H9 (cell line): ENCODE measurements around the gene LIPA. TPM values are rescaled to one million over a fixed set of nuclear protein-coding genes. Genes with fewer than 3 reads are reported as not detected.
A peak's percentile ranks its signal among the peaks of the same experiment; 100 is the strongest.

Experiments used
- DNase-seq: peaks from one replicate; pipeline ENCODE4 v3.0.0-alpha.2; 2017
- H2AFZ ChIP-seq: one replicate; pipeline ENCODE4 v1.6.1; 2013; ENCODE audit warnings: mild to moderate bottlenecking, low read length, control low read depth, moderate library complexity
- H2AK5ac ChIP-seq: 2 replicates; pipeline ENCODE4 v1.6.1; 2013; ENCODE audit warnings: low read length, control low read depth, mixed read lengths; ENCODE audit not compliant: insufficient read length
- H2BK120ac ChIP-seq: one replicate; pipeline ENCODE4 v1.6.1; 2013; ENCODE audit warnings: low read depth, mild to moderate bottlenecking, low read length, control low read depth, inconsistent platforms; ENCODE audit not compliant: poor library complexity, severe bottlenecking
- H2BK12ac ChIP-seq: 2 replicates; pipeline ENCODE4 v1.6.1; 2013; ENCODE audit warnings: low read length, control low read depth, mixed read lengths, low read depth; ENCODE audit not compliant: insufficient read length
- H2BK15ac ChIP-seq: 2 replicates; pipeline ENCODE4 v1.6.1; 2013; ENCODE audit warnings: low read depth, low read length, control low read depth
- H2BK20ac ChIP-seq: one replicate; pipeline ENCODE4 v1.6.1; 2013; ENCODE audit warnings: low read depth, mild to moderate bottlenecking, low read length, control low read depth, inconsistent platforms; ENCODE audit not compliant: poor library complexity, severe bottlenecking
- H2BK5ac ChIP-seq: 2 replicates; pipeline ENCODE4 v1.6.1; 2013; ENCODE audit warnings: low read length, control low read depth, mixed read lengths; ENCODE audit not compliant: insufficient read length
- H3K14ac ChIP-seq: 2 replicates; pipeline ENCODE4 v1.6.1; 2013; ENCODE audit warnings: low read length, control low read depth; ENCODE audit not compliant: insufficient read depth
- H3K18ac ChIP-seq: 2 replicates; pipeline ENCODE4 v1.6.1; 2013; ENCODE audit warnings: low read depth, mild to moderate bottlenecking, mixed read lengths, low read length, control low read depth; ENCODE audit not compliant: insufficient read length
- H3K23ac ChIP-seq: 2 replicates; pipeline ENCODE4 v1.6.1; 2013; ENCODE audit warnings: low read length, control low read depth, mixed read lengths, low read depth; ENCODE audit not compliant: insufficient read length
- H3K23me2 ChIP-seq: 2 replicates; pipeline ENCODE4 v1.6.1; 2013; ENCODE audit warnings: low read depth, mild to moderate bottlenecking, mixed read lengths, low read length, control low read depth; ENCODE audit not compliant: insufficient read length, poor library complexity, severe bottlenecking
- H3K27ac ChIP-seq: 2 replicates; pipeline ENCODE4 v1.5.1; 2013; ENCODE audit warnings: low read length, control low read depth, mixed read lengths, low read depth; ENCODE audit not compliant: insufficient read length
- H3K27me3 ChIP-seq: 2 replicates; pipeline ENCODE4 v1.6.1; 2013; ENCODE audit warnings: low read length, control low read depth, inconsistent platforms; ENCODE audit not compliant: insufficient read depth
- H3K4ac ChIP-seq: 2 replicates; pipeline ENCODE4 v1.6.1; 2013; ENCODE audit warnings: low read depth, mild to moderate bottlenecking, control low read depth, inconsistent platforms, low read length, moderate library complexity
- H3K4me1 ChIP-seq: 2 replicates; pipeline ENCODE4 v1.6.1; 2013; ENCODE audit warnings: low read length, control low read depth, inconsistent platforms; ENCODE audit not compliant: insufficient read depth
- H3K4me2 ChIP-seq: 2 replicates; pipeline ENCODE4 v1.6.1; 2013; ENCODE audit warnings: low read length, control low read depth, mixed read lengths; ENCODE audit not compliant: insufficient read length, insufficient read depth
- H3K56ac ChIP-seq: 2 replicates; pipeline ENCODE4 v1.6.1; 2013; ENCODE audit warnings: low read depth, mild to moderate bottlenecking, mixed read lengths, low read length, control low read depth; ENCODE audit not compliant: insufficient read length
- H3K79me1 ChIP-seq: 2 replicates; pipeline ENCODE4 v1.6.1; 2013; ENCODE audit warnings: low read depth, mild to moderate bottlenecking, moderate library complexity, low read length, control low read depth, inconsistent platforms; ENCODE audit not compliant: insufficient read depth, poor library complexity, severe bottlenecking
- H3K79me2 ChIP-seq: 2 replicates; pipeline ENCODE4 v1.6.1; 2013; ENCODE audit warnings: low read length, control low read depth, inconsistent platforms; ENCODE audit not compliant: insufficient read depth
- H3K9ac ChIP-seq: 2 replicates; pipeline ENCODE4 v1.6.1; 2013; ENCODE audit warnings: low read length, control low read depth, mixed read lengths; ENCODE audit not compliant: insufficient read length; ENCODE audit errors: extremely low read depth
- H3K9me3 ChIP-seq: one replicate; pipeline ENCODE4 v1.6.1; 2013; ENCODE audit warnings: low read depth, low read length, inconsistent platforms; ENCODE audit not compliant: control insufficient read depth
- H3T11ph ChIP-seq: one replicate; pipeline ENCODE4 v1.6.1; 2013; ENCODE audit warnings: mild to moderate bottlenecking, low read length, control low read depth, inconsistent platforms
- H4K20me1 ChIP-seq: one replicate; pipeline ENCODE4 v1.6.1; 2013; ENCODE audit not compliant: control insufficient read depth, insufficient read length, insufficient read depth
- H4K5ac ChIP-seq: 2 replicates; pipeline ENCODE4 v1.6.1; 2013; ENCODE audit warnings: low read depth, mild to moderate bottlenecking, mixed read lengths, low read length, control low read depth; ENCODE audit not compliant: insufficient read length
- H4K8ac ChIP-seq: replicated peaks from 2 replicates; pipeline ENCODE4 v1.6.1; 2013; ENCODE audit warnings: low read length, control low read depth, mixed read lengths, low read depth; ENCODE audit not compliant: insufficient read length
- H4K91ac ChIP-seq: 2 replicates; pipeline ENCODE4 v1.6.1; 2013; ENCODE audit warnings: low read depth, mild to moderate bottlenecking, moderate library complexity, mixed read lengths, low read length, control low read depth; ENCODE audit not compliant: insufficient read length
- H3K27ac Mint-ChIP-seq, 3 experiments: 2 replicates in 2 of 3; 3 replicates in 1 of 3; pipeline ENCODE4 v1.8.0; 2020 to 2021; ENCODE audit warnings: mixed read lengths in 3 of 3, mild to moderate bottlenecking in 1 of 3, moderate library complexity in 1 of 3
- H3K27me3 Mint-ChIP-seq: 2 replicates; pipeline ENCODE4 v1.8.0; 2021; ENCODE audit warnings: low read depth, mild to moderate bottlenecking, moderate library complexity, mixed read lengths
- H3K36me3 Mint-ChIP-seq, 3 experiments: 2 replicates in 2 of 3; 3 replicates in 1 of 3; pipeline ENCODE4 v1.8.0; 2020 to 2021; ENCODE audit warnings: low read depth in 3 of 3, mixed read lengths in 3 of 3; ENCODE audit not compliant: insufficient read depth in 1 of 3
- H3K4me1 Mint-ChIP-seq, 2 experiments: 2 replicates each; pipeline ENCODE4 v1.8.0; 2020; ENCODE audit warnings: mixed read lengths in 2 of 2
- H3K4me3 Mint-ChIP-seq, 2 experiments: 2 replicates in 1 of 2; 3 replicates in 1 of 2; pipeline ENCODE4 v1.8.0; 2020 to 2021; ENCODE audit warnings: mild to moderate bottlenecking in 2 of 2, mixed read lengths in 2 of 2, moderate library complexity in 1 of 2
- H3K9me3 Mint-ChIP-seq, 2 experiments: 2 replicates in 1 of 2; 3 replicates in 1 of 2; pipeline ENCODE4 v1.8.0; 2020; ENCODE audit warnings: mild to moderate bottlenecking in 2 of 2, mixed read lengths in 2 of 2, moderate library complexity in 1 of 2
- CTCF ChIP-seq: fragments of 200-600 bp; sonication (generic); conservative IDR thresholded peaks from 3 replicates; pipeline ENCODE4 v1.8.0; 2021; ENCODE audit warnings: antibody characterized with exemption, mild to moderate bottlenecking
- WGBS: extraction: QIAGEN DNeasy Blood & Tissue Kit; methylation state at CpG from one replicate; pipeline ENCODE4 v1.1.7; 2013; ENCODE audit warnings: missing lambda C conversion rate, low lambda C conversion rate, mixed read lengths; ENCODE audit not compliant: insufficient read length; ENCODE audit errors: extremely low coverage; 5-methylcytosine and 5-hydroxymethylcytosine counted together
- total RNA-seq: library from RNA; stranded (reverse); gene quantifications from 2 replicates; pipeline ENCODE4 v1.2.1, GENCODE V29; 2021

The LIPA gene
- total RNA-seq, 1 experiment from 2014 or later = 20.9 TPM

- DNase-seq = no peak
- no peak overlapping the region for H3T11ph ChIP-seq
- H3K56ac ChIP-seq = no peak overlapping the region
- Mint-ChIP-seq H3K4me1 (peaks cover 39 to 45% of the 10 kb centered on the region in 2 experiments), H3K4me3 (no peak overlapping the region), H3K27me3 (no peaks in the 10 kb centered on the region), H3K27ac (peak overlapping the region in 1 of 3 experiments; percentile 86; a peak in 2 of 7 replicates), H3K36me3 (peaks cover 0 to 4% (median 0%) of the 10 kb centered on the region in 3 experiments; a peak in 2 of 7 replicates), H3K9me3 (no peaks in the 10 kb centered on the region)
- H2BK12ac ChIP-seq = no peak overlapping the region
- H3K14ac ChIP-seq = no peak overlapping the region
- H3K18ac ChIP-seq = no peak overlapping the region
- H3K4me2 ChIP-seq = no peak overlapping the region
- H3K23ac ChIP-seq = no peak overlapping the region
- no peak overlapping the region for H4K5ac ChIP-seq
- no peaks in the 10 kb centered on the region for H3K79me1 ChIP-seq
- no peak overlapping the region for H2BK15ac ChIP-seq
- no peak overlapping the region for H2AFZ ChIP-seq
- TF ChIP-seq CTCF = no peak
- H3K9me3 ChIP-seq = no peaks in the 10 kb centered on the region
- H3K79me2 ChIP-seq = no peaks in the 10 kb centered on the region
- H3K9ac ChIP-seq = no peak overlapping the region
- H3K23me2 ChIP-seq = no peaks in the 10 kb centered on the region
- no peak overlapping the region for H2BK20ac ChIP-seq
- H2BK5ac ChIP-seq = no peak overlapping the region
- WGBS = no CpG with 5 or more reads among the region's 8 CpGs
- H3K27ac ChIP-seq = peak overlapping the region; percentile 62
- no peaks in the 10 kb centered on the region for H4K20me1 ChIP-seq
- no peak overlapping the region for H2BK120ac ChIP-seq
- H3K4me1 ChIP-seq = peaks cover 13% of the 10 kb centered on the region
- H4K91ac ChIP-seq = no peak overlapping the region
- no peaks in the 10 kb centered on the region for H3K27me3 ChIP-seq
- no peak overlapping the region for H4K8ac ChIP-seq
- no peak overlapping the region for H3K4ac ChIP-seq
- no peak overlapping the region for H2AK5ac ChIP-seq
Observed at GRCh38 chr10:89242840-89243568, 8.6 kb downstream of the LIPA start.
